ENCODE results near the gene ADGRD2. TPM values are rescaled to one million over a fixed set of nuclear protein-coding genes. Genes with fewer than 3 reads are reported as not detected.

ADGRD2 gene
- total and polyA plus RNA-seq, 9 donors: not detected

- Histone ChIP-seq H3K4me3 (no peak overlapping the region), H3K36me3 (no peaks in the 10 kb centered on the region), H3K27ac (no peak overlapping the region), H3K4me1 (ENCODE audit: insufficient read depth) (no peaks in the 10 kb centered on the region), H3K27me3 (no peaks in the 10 kb centered on the region), H3K9me3 (peaks cover 0 to 7% of the 10 kb centered on the region in 2 donors)
- TF ChIP-seq, protein P1, sequence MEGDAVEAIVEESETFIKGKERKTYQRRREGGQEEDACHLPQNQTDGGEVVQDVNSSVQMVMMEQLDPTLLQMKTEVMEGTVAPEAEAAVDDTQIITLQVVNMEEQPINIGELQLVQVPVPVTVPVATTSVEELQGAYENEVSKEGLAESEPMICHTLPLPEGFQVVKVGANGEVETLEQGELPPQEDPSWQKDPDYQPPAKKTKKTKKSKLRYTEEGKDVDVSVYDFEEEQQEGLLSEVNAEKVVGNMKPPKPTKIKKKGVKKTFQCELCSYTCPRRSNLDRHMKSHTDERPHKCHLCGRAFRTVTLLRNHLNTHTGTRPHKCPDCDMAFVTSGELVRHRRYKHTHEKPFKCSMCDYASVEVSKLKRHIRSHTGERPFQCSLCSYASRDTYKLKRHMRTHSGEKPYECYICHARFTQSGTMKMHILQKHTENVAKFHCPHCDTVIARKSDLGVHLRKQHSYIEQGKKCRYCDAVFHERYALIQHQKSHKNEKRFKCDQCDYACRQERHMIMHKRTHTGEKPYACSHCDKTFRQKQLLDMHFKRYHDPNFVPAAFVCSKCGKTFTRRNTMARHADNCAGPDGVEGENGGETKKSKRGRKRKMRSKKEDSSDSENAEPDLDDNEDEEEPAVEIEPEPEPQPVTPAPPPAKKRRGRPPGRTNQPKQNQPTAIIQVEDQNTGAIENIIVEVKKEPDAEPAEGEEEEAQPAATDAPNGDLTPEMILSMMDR (IDR thresholded peaks at IDR 0.05): no peak
- TF ChIP-seq EP300 (IDR thresholded peaks at IDR 0.05): no peak
- no peak for TF ChIP-seq POLR2A (IDR thresholded peaks at IDR 0.05)
- DNase-seq: no peak
- intact Hi-C loops (cut with DNase I): loop anchor here in 1 of 4 donors (1.0 kb wide), 1 partner anchor 43 kb away; no protein-coding TSS in a partner anchor
These were observed 7.9 kb upstream of the ADGRD2 start for GRCh38 chr9:124442379-124442778.

DNA sequence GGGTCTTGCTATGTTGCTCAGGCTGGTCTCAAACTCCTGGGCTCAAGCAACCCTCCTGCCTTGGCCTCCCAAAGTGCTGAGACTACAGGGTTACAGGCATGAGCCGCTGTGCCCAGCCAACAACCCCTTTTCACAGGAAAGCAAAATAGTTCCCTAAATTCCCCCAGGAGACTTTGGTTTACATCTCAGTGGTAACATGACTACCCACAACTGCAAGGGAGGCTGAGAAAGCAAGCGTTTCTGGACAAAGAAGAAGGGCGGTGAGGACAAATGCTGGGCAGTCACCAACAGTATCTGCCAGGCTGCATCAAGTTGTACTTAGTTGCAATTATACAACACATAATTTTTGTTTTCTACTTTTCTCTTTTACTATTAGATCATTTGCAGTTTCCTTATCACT is 7.4 kb upstream of the ADGRD2 start:
- 58 to 70% (median 66%) methylated on average over 3 of the region's 3 CpGs for WGBS, 3 donors
- TF ChIP-seq, protein P1 (IDR thresholded peaks at IDR 0.05): no peak
- TF ChIP-seq POLR2A (IDR thresholded peaks at IDR 0.05) (no peak), EP300 (IDR thresholded peaks at IDR 0.05) (no peak)
- H3K4me1 ChIP-seq (ENCODE audit: insufficient read depth): no peaks in the 10 kb centered on the region
- H3K27me3 ChIP-seq: no peaks in the 10 kb centered on the region
- no peaks in the 10 kb centered on the region for H3K36me3 ChIP-seq
- no peak for DNase-seq
- H3K4me3 ChIP-seq: no peak overlapping the region
- intact Hi-C loops (cut with DNase I): loop anchor here in 1 of 4 donors (1.0 kb wide), 1 partner anchor 42 kb away; no protein-coding TSS in a partner anchor
- H3K9me3 ChIP-seq: peaks cover 0 to 7% of the 10 kb centered on the region in 2 donors
- H3K27ac ChIP-seq: no peak overlapping the region

GRCh38 chr9:124443625-124444024 is 6.6 kb upstream of the ADGRD2 start:
- H3K36me3 ChIP-seq: no peaks in the 10 kb centered on the region
- H3K9me3 ChIP-seq: peaks cover 0 to 7% of the 10 kb centered on the region in 2 donors
- no peaks in the 10 kb centered on the region for H3K27me3 ChIP-seq
- no peaks in the 10 kb centered on the region for H3K4me1 ChIP-seq (ENCODE audit: insufficient read depth)
- intact Hi-C loops (cut with DNase I): no loop called here
- no peak overlapping the region for H3K27ac ChIP-seq
- 76 to 85% (median 78%) methylated on average over 2 of the region's 2 CpGs for WGBS, 3 donors
- no peak overlapping the region for H3K4me3 ChIP-seq
- TF ChIP-seq, protein P1 (IDR thresholded peaks at IDR 0.05): no peak
- TF ChIP-seq POLR2A (IDR thresholded peaks at IDR 0.05) (no peak), EP300 (IDR thresholded peaks at IDR 0.05) (no peak)
- no peak for DNase-seq

DNA sequence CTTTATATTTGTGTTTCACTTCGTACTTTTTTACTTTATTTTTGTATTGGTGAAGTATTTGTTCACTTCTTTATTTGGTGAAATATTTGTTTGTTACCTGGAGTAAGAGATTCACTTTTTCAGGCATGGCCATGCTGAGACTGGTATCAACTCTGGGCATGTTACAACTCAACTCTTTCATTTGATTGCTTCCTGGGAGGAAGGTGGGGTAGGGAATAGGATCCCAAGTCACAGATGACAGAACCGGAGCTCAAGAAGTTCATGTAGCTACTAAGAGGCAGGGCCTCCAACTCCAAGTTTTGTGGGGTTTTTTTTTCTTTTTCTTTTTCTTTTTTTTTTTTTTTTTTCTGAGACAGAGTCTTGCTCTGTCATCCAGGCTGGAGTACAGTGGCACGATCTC is 6.1 kb upstream of the ADGRD2 start:
- Histone ChIP-seq H3K4me3 (no peak overlapping the region), H3K27ac (no peak overlapping the region), H3K27me3 (no peaks in the 10 kb centered on the region), H3K36me3 (no peaks in the 10 kb centered on the region), H3K4me1 (ENCODE audit: insufficient read depth) (no peaks in the 10 kb centered on the region), H3K9me3 (peaks cover 0 to 2% of the 10 kb centered on the region in 2 donors)
- DNase-seq: no peak
- WGBS, 3 donors: 71 to 76% (median 72%) methylated on average over 3 of the region's 3 CpGs
- intact Hi-C loops (cut with DNase I): no loop called here
- TF ChIP-seq EP300 (IDR thresholded peaks at IDR 0.05): no peak
- TF ChIP-seq, protein P1 (IDR thresholded peaks at IDR 0.05): no peak
- TF ChIP-seq POLR2A (IDR thresholded peaks at IDR 0.05): no peak
